ENCODE data around the gene CWC27.

CWC27 gene

GRCh38 chr5:65047948-65048690 is 279.4 kb downstream of the CWC27 start:
- no peak for DNase-seq (ENCODE audit: low read depth, low spot score)
- H3K4me3 ChIP-seq (ENCODE audit: low read length), result no peak overlapping the region

- no peak for DNase-seq (ENCODE audit: low read depth, low spot score)
- H3K4me3 ChIP-seq (ENCODE audit: low read length), result no peak overlapping the region
These were observed 281.4 kb downstream of the CWC27 start for GRCh38 chr5:65050140-65050539.

DNA sequence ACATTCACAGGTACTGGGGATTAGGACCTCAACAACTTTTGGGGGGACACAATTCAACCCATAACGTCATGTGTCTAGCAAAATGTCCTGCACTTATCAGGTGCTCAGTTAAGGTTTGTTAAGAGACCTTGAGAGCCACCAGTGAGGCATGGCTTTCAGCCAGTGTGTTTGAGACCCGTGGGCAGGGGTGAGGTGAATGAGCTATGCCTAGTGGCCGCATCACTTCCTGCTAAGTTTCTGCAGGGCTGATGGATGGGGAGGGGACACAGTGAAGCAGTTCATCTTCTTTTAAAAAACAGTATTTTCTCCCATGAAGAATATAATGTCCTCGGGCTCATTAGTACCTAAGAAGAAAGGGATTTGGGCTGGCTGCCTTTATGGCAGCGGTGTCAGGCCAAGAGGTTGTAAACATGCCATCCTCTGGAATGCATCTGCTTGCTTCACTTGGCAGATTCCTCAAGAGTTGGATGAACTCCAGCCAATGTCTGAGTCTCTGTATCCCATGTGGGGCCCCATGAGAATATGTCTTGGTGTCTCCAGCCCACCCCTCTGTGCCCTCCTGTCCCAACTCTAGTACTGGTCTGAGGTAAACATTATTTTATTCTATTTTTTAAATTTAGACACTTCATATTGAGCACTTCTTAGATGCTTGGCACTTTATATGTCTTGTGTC is 282.2 kb downstream of the CWC27 start:
- no peak for DNase-seq (ENCODE audit: low read depth, low spot score)

DNA sequence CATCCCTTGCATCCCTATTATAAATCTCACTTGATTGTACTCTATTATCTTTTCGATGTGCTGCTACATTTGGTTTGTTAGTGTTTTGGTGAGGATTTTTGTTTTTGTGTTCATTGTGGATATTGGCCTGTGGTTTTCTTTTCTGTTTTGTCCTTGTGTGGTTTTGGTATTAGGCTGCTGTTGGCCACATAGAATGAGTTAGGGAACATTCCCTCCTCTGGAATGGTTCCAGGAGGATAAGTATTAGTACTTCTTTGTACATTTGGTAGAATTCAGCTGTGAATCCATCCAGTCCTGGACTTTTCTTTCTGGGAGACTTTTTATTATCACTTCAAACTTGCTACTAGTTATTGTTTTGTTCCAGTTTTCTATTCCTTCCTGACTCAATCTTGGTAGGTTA is 287.2 kb downstream of the CWC27 start:
- no peak for DNase-seq (ENCODE audit: low read depth, low spot score)
- no peak overlapping the region for H3K4me3 ChIP-seq (ENCODE audit: low read length)

More for the DNA sequence above, 282.2 kb downstream of the CWC27 start:
- H3K4me3 ChIP-seq (ENCODE audit: low read length), result no peak overlapping the region

GRCh38 chr5:65059681-65060598 is 291.2 kb downstream of the CWC27 start:
- no peak overlapping the region for H3K4me3 ChIP-seq (ENCODE audit: low read length)
- no peak for DNase-seq (ENCODE audit: low read depth, low spot score)

- DNase-seq (ENCODE audit: low read depth, low spot score), result peak; percentile 26
These were observed 292.7 kb downstream of the CWC27 start for GRCh38 chr5:65061250-65061973.

GRCh38 chr5:65061974-65062353 is 293.2 kb downstream of the CWC27 start:
- no peak for DNase-seq (ENCODE audit: low read depth, low spot score)
- no peak overlapping the region for H3K4me3 ChIP-seq (ENCODE audit: low read length)

More at GRCh38 chr5:65061250-65061973, 292.7 kb downstream of the CWC27 start:
- no peak overlapping the region for H3K4me3 ChIP-seq (ENCODE audit: low read length)

DNA sequence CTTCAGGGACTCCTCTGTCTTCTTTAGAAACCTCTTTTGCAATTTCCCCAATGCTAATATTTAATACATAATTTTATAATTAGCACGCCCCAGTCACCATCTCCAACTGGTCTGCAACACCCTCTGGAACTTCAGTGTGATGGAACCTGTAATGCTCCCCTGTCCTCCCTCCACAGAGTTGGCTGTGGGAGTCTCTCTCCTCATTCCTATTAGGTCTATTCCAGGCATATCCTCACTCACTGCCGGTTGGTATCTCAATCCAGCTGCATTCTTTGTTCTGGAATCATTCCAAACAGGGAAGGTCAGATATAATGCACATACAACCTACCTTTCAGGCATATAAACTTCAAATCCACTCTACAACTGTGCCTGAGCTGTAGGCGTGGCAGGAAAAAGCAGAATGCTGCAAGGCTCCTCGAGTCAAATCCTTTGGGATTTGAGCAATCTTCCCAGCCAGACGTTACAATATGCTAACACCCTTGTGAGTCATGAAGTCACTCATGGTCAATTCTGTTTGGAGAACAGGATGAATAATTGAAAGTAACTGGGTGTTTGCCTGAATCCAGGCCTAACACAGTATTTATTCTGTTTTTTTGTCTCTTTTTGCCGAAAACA is 293.8 kb downstream of the CWC27 start:
- no peak overlapping the region for H3K4me3 ChIP-seq (ENCODE audit: low read length)
- no peak for DNase-seq (ENCODE audit: low read depth, low spot score)

- H3K4me3 ChIP-seq (ENCODE audit: low read length), result no peak overlapping the region
- DNase-seq (ENCODE audit: low read depth, low spot score), result no peak
These were observed 296.3 kb downstream of the CWC27 start for GRCh38 chr5:65065001-65065511.

DNA sequence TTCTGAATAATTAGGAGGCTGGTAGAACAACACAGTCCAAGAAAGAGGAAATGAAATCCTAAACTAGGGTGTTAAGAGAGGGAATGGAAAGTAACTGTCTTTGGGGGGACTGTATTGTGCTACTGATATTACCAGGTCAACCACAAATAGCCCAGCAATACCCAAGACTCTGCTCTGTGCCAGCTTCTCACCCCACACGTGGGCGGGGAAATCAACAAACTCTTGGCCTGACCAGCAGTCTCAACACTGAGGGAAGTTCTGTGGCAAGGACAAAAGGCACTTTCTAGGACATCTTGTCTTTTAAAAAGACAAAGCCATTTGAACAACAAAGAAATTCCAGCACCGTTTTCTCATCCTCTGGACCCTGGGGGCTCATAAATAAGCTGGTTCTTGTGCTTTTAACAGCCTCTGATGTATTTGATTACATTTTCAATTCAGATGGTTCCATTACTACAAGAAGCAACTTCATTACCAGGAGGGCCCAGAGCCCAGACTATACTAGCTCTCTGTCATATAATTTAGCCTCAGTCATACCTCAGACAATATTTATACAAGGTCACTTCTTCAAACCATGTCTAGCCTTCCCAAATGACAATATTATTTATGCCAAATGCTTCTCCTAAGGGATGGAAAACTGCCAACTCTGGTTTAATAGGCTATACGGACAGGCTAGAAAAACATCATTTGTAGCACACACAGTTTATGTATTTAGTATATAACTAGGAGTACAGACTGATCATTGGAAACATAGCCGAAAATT is 297.8 kb downstream of the CWC27 start:
- DNase-seq (ENCODE audit: low read depth, low spot score), result no peak
- no peak overlapping the region for H3K4me3 ChIP-seq (ENCODE audit: low read length)

DNA sequence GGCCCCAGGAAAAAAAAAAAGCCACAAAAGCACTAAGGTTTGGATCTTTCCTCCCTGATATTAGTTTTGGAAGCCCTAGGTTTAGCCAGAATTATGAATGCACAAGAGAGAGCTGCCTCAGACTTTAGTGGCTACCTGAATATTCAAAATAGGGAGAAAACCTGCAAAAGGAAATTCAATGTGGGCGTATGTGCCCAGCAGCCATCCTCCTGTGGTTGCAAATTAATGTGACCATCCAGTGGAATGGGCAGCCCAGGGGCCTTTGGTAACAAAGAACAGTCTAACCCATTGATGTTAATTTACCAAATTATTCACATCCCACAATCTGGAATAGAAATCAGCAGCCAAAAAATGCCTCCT is 298.4 kb downstream of the CWC27 start:
- no peak for DNase-seq (ENCODE audit: low read depth, low spot score)

More for the DNA sequence above, 298.4 kb downstream of the CWC27 start:
- H3K4me3 ChIP-seq (ENCODE audit: low read length), result no peak overlapping the region

Data from Jurkat, Clone E6-1 (cell line).